SK-N-MC (cell line): Measurements from ENCODE around the gene TBL1XR1.

Experiments used
- EZH2 ChIP-seq: fragments of 200-600 bp; sonication (generic); IDR thresholded peaks from one replicate; pipeline ENCODE4 v1.6.1; 2017; ENCODE audit warnings: antibody characterized with exemption
- FOXP2 ChIP-seq: optimal IDR thresholded peaks from 2 replicates; pipeline ENCODE3; 2011; ENCODE audit warnings: mild to moderate bottlenecking, moderate library complexity; ENCODE audit not compliant: insufficient read depth; ENCODE audit errors: extremely low read length, control extremely low read depth
- POLR2AphosphoS5 ChIP-seq: IDR thresholded peaks from 2 replicates; pipeline ENCODE4 v1.6.1; 2012; ENCODE audit warnings: mild to moderate bottlenecking, low read depth, low read length, borderline replicate concordance

- no peak for TF ChIP-seq EZH2
- no peak for TF ChIP-seq FOXP2
- TF ChIP-seq POLR2AphosphoS5 = no peak
These were observed 223.0 kb downstream of the TBL1XR1 start for GRCh38 chr3:176974279-176974678.
